ENCODE measurements around the gene WDFY2. TPM values are rescaled to one million over a fixed set of nuclear protein-coding genes. Genes with fewer than 3 reads are reported as not detected.

Gene WDFY2
- total RNA-seq, 4 donors from 2014 or later: 5.2 to 11.5 (median 8.5) TPM

GRCh38 chr13:51556740-51557139 lies 27.5 kb upstream of the WDFY2 start:
- Histone ChIP-seq H3K27ac (no peak overlapping the region), H3K9me3 (no peaks in the 10 kb centered on the region), H3K4me1 (no peaks in the 10 kb centered on the region), H3K27me3 (no peaks in the 10 kb centered on the region), H3K36me3 (no peaks in the 10 kb centered on the region), H3K4me3 (no peak overlapping the region)
- ATAC-seq: no peak
- no peak for TF ChIP-seq POLR2AphosphoS5 (IDR thresholded peaks at IDR 0.05)
- TF ChIP-seq, protein P1, sequence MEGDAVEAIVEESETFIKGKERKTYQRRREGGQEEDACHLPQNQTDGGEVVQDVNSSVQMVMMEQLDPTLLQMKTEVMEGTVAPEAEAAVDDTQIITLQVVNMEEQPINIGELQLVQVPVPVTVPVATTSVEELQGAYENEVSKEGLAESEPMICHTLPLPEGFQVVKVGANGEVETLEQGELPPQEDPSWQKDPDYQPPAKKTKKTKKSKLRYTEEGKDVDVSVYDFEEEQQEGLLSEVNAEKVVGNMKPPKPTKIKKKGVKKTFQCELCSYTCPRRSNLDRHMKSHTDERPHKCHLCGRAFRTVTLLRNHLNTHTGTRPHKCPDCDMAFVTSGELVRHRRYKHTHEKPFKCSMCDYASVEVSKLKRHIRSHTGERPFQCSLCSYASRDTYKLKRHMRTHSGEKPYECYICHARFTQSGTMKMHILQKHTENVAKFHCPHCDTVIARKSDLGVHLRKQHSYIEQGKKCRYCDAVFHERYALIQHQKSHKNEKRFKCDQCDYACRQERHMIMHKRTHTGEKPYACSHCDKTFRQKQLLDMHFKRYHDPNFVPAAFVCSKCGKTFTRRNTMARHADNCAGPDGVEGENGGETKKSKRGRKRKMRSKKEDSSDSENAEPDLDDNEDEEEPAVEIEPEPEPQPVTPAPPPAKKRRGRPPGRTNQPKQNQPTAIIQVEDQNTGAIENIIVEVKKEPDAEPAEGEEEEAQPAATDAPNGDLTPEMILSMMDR (IDR thresholded peaks at IDR 0.05): no peak
- TF ChIP-seq EP300 (IDR thresholded peaks at IDR 0.05): no peak
- TF ChIP-seq POLR2A (IDR thresholded peaks at IDR 0.05): no peak
- WGBS, 2 donors (ENCODE audit: low coverage in 1 of 2): 70 to 83% methylated on average over 6 to 7 of the region's 7 CpGs

DNA sequence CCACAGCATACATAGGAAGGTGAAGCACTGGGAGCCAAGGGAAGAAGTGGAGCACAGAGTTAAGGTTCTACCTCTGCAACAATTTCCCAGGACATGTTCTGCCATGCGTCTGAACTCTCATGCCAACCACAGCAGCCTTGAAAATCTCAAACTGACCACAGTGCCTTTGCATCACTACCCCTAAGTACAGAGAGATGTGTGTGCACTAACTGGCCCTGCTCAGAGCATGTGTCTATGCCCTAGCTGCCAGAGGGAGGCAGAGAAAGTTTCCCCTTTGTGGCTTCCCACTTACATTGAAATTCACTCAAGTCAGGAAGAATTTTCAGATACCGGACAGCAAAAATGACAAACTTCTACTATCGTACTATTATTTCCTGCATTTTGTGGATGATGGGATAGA lies 26.8 kb upstream of the WDFY2 start:
- H3K27me3 ChIP-seq: no peaks in the 10 kb centered on the region
- WGBS, 2 donors (ENCODE audit: low coverage in 1 of 2): 100% methylated on average over 2 of the region's 3 CpGs; no CpG with 5 or more reads in 1 of the 2 donors
- ATAC-seq: no peak
- no peak overlapping the region for H3K4me3 ChIP-seq
- no peaks in the 10 kb centered on the region for H3K36me3 ChIP-seq
- H3K27ac ChIP-seq: no peak overlapping the region
- no peaks in the 10 kb centered on the region for H3K9me3 ChIP-seq
- no peak for TF ChIP-seq POLR2A (IDR thresholded peaks at IDR 0.05)
- no peak for TF ChIP-seq EP300 (IDR thresholded peaks at IDR 0.05)
- TF ChIP-seq, protein P1 (IDR thresholded peaks at IDR 0.05): no peak
- no peak for TF ChIP-seq POLR2AphosphoS5 (IDR thresholded peaks at IDR 0.05)
- H3K4me1 ChIP-seq: no peaks in the 10 kb centered on the region

GRCh38 chr13:51557875-51558612 lies 26.2 kb upstream of the WDFY2 start:
- WGBS, 2 donors (ENCODE audit: low coverage in 1 of 2): 28 to 66% methylated on average over 9 to 10 of the region's 10 CpGs

DNA sequence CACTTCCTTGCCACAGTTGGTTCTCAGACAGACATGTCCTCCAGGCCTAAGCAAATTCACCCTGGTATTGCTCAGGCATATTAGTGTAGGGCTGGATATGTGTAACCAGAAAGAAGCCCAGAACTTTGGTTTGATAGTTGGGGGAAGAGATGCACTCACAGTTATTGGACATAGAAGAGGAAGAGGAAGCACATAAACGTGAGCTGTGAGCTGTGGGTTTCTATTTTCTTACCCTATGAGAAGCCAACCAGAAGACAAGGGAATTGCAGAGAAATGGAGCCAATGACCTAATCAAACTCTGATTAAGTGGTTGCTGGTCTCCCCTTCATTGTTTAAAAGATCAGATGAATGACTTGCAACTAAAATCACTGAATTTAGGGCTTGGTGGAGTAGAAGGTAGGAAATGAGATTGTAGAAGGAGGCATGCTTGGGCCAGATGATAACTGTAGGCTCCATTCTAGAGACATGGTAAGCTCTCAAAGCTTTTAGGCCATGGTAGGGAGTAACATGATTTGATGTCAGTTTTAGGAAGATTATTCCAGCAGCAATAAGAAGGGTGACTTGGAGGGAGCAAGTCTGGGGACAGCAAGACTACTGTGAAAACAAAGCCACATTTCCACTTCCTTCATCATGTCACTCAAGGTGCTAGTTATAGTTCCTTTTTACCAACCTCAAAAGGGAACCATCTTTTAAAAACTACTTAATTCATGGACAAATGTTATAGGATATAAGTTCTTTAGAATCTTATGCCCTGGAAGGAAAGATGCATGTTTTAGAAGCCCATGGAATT lies 24.1 kb upstream of the WDFY2 start:
- Histone ChIP-seq H3K27ac (no peak overlapping the region), H3K27me3 (no peaks in the 10 kb centered on the region), H3K9me3 (no peaks in the 10 kb centered on the region), H3K4me1 (no peaks in the 10 kb centered on the region), H3K4me3 (no peak overlapping the region), H3K36me3 (no peaks in the 10 kb centered on the region)
- ATAC-seq: no peak
- WGBS, 2 donors (ENCODE audit: low coverage in 1 of 2): 25 to 50% methylated on average over 1 of the region's 1 CpG
- TF ChIP-seq EP300 (IDR thresholded peaks at IDR 0.05): no peak
- TF ChIP-seq, protein P1 (IDR thresholded peaks at IDR 0.05): no peak
- TF ChIP-seq POLR2A (IDR thresholded peaks at IDR 0.05): no peak
- no peak for TF ChIP-seq POLR2AphosphoS5 (IDR thresholded peaks at IDR 0.05)

More at GRCh38 chr13:51557875-51558612, 26.2 kb upstream of the WDFY2 start:
- H3K9me3 ChIP-seq: no peaks in the 10 kb centered on the region
- H3K4me3 ChIP-seq: no peak overlapping the region
- no peaks in the 10 kb centered on the region for H3K36me3 ChIP-seq
- peak; percentile 43 for ATAC-seq
- H3K27me3 ChIP-seq: no peaks in the 10 kb centered on the region
- H3K4me1 ChIP-seq: no peaks in the 10 kb centered on the region
- H3K27ac ChIP-seq: no peak overlapping the region
- TF ChIP-seq POLR2A (IDR thresholded peaks at IDR 0.05): no peak
- TF ChIP-seq POLR2AphosphoS5 (IDR thresholded peaks at IDR 0.05): no peak
- TF ChIP-seq, protein P1 (IDR thresholded peaks at IDR 0.05): no peak
- TF ChIP-seq EP300 (IDR thresholded peaks at IDR 0.05): no peak
